ENCODE data around the gene NCKAP1.
"Not testable (repeated sequence)": the region's sequence is repeated elsewhere in the genome, so short reads cannot be mapped to it uniquely, and the experiment has no call there.

Gene NCKAP1

DNA sequence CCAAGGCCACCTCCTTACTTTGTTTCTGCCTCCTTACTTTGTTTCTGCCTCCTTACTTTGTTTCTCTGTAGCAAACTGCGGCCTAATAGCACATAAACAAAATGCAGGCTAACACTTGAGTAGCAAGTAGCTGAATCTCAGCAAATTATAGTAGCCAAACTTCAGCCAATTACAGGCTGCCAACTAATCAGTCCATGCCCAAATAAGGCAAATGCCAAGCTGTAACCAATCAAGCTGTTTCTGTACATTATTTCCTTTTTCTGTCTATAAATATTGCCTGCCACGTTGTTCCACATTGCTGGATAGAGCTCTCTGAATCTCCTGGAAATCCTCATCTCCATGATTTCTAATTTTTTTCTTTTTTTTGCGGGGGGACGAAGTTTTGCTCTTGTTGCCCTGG, 143.1 kb downstream of the NCKAP1 start:
- Histone ChIP-seq H3K4me3 (ENCODE audit: low read depth, low read length) (no peak overlapping the region), H3K9me3 (ENCODE audit: control insufficient read depth, insufficient read depth, low read length) (no peaks in the 10 kb centered on the region), H3K36me3 (ENCODE audit: control insufficient read depth, insufficient read depth, low read length) (no peaks in the 10 kb centered on the region), H3K4me1 (ENCODE audit: control insufficient read depth, insufficient read depth, low read length) (no peaks in the 10 kb centered on the region), H3K9ac (ENCODE audit: low read depth, low read length) (no peak overlapping the region), H3K27me3 (ENCODE audit: control insufficient read depth, insufficient read depth, low read length) (no peaks in the 10 kb centered on the region)

DNA sequence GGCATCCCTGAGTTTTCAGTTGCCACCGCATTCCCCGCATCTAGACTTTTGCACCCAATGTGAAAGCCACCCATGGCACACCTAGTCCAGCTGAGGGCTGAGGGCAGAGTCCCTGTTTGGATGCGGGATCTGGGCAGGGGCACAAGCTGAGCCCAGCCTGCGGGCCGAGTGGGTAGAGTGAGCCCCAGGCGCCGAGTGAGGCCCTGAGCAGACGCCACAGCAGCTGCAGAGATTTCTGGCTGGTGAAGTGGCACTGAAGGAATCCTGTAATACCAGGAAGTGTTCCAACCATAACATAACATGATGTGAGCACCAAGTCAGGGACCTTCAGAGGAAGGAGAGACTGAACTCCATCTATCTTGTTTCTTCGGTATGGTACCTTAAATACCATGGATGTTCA, 144.1 kb downstream of the NCKAP1 start:
- no peaks in the 10 kb centered on the region for H3K9me3 ChIP-seq (ENCODE audit: control insufficient read depth, insufficient read depth, low read length)
- H3K9ac ChIP-seq (ENCODE audit: low read depth, low read length): no peak overlapping the region

DNA sequence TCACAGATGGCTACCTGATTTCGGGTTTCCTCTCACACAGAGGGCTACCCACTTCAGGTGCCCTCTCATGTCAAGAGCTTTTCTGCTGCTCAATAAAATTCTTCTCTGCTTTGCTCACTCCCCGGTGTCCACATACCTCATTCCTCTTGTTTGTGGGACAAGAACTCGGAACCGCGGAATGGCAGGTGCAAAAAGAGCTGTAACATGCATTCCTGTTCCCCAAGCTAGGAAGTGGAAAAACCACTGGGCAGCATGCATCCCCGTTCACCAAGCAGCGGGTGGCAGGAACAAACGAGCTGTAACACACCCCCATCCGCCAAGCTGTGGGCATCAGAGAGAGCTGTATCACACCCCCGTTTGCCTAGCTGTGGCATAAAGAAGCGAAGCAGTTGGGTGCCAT, 144.6 kb downstream of the NCKAP1 start:
- H3K9me3 ChIP-seq (ENCODE audit: control insufficient read depth, insufficient read depth, low read length): no peaks in the 10 kb centered on the region
- H3K4me3 ChIP-seq (ENCODE audit: low read depth, low read length): no peak overlapping the region
- H3K4me1 ChIP-seq (ENCODE audit: control insufficient read depth, insufficient read depth, low read length): no peaks in the 10 kb centered on the region
- H3K27me3 ChIP-seq (ENCODE audit: control insufficient read depth, insufficient read depth, low read length): no peaks in the 10 kb centered on the region
- H3K9ac ChIP-seq (ENCODE audit: low read depth, low read length): no peak overlapping the region
- H3K36me3 ChIP-seq (ENCODE audit: control insufficient read depth, insufficient read depth, low read length): no peaks in the 10 kb centered on the region

More for the DNA sequence above, 144.1 kb downstream of the NCKAP1 start:
- H3K27me3 ChIP-seq (ENCODE audit: control insufficient read depth, insufficient read depth, low read length): no peaks in the 10 kb centered on the region
- H3K4me1 ChIP-seq (ENCODE audit: control insufficient read depth, insufficient read depth, low read length): no peaks in the 10 kb centered on the region
- H3K4me3 ChIP-seq (ENCODE audit: low read depth, low read length): no peak overlapping the region
- no peaks in the 10 kb centered on the region for H3K36me3 ChIP-seq (ENCODE audit: control insufficient read depth, insufficient read depth, low read length)

DNA sequence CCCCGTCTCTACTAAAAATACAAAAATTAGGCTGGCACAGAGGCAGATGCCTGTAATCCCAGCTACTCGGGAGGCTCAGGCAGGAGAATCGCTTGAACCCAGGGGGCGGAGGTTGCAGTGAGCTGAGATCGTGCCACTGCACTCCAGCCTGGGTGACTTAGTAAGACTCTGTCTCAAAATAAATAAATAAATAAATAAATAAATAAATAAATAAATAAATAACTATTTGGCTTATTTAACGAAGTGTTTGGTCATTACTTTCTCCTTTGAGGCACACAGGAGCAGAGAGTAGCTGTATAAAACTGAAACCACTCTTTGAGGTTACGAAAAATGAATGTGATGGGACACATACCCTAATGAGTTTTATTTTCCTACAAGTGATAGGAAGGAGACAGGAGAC, 145.2 kb downstream of the NCKAP1 start:
- not testable (repeated sequence) for H3K9me3 ChIP-seq (ENCODE audit: control insufficient read depth, insufficient read depth, low read length); H3K27me3 ChIP-seq (ENCODE audit: control insufficient read depth, insufficient read depth, low read length); H3K9ac ChIP-seq (ENCODE audit: low read depth, low read length); H3K4me1 ChIP-seq (ENCODE audit: control insufficient read depth, insufficient read depth, low read length); H3K4me3 ChIP-seq (ENCODE audit: low read depth, low read length); H3K36me3 ChIP-seq (ENCODE audit: control insufficient read depth, insufficient read depth, low read length)

DNA sequence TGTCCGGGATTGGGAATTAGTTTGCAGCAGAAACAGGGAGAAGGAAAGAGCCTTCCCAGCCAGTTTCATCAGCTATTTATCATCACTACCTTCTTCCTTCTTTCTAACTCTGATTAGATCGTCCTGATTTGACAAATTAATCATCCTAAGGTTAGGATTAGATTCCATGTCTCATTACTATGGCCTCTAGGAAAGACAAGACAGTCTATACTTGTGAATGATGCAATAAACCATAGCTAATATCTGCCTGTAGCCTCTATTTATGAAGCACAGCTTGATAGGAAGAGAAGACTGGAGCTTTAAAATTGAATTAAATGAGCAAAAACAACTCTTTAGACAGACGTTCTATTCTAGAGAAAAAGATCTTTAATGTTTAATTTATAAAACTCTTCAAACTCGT, 146.6 kb downstream of the NCKAP1 start:
- no peak overlapping the region for H3K9ac ChIP-seq (ENCODE audit: low read depth, low read length)
- H3K36me3 ChIP-seq (ENCODE audit: control insufficient read depth, insufficient read depth, low read length): no peaks in the 10 kb centered on the region
- no peaks in the 10 kb centered on the region for H3K4me1 ChIP-seq (ENCODE audit: control insufficient read depth, insufficient read depth, low read length)
- no peak overlapping the region for H3K4me3 ChIP-seq (ENCODE audit: low read depth, low read length)
- H3K27me3 ChIP-seq (ENCODE audit: control insufficient read depth, insufficient read depth, low read length): no peaks in the 10 kb centered on the region
- no peaks in the 10 kb centered on the region for H3K9me3 ChIP-seq (ENCODE audit: control insufficient read depth, insufficient read depth, low read length)

DNA sequence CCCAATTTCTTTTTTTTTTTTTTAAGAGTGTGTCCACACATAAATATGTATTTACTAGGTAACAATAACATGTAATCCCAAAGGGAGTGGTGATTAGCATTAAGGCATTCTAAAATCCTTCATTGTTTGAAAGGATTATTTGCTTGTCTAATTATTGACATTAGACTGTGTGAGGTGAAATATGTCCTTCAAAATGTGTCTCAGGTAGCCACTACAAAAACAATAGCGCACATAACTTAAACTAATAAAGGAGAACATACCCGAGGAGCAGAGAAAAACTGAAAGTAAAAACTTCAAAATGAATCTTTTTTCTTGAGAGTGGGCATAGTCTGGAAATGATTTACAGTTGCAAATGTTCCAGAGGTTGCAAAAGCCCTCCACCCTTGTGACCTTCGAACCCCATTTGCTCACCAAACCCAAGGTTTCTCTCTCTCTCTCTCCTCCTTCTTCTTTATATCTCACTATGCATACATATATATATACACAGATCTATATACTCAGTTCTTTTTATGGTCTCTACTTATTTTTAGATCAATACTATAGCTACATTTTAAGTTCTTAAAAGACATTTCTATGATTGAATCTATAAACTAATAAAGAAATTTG, 147.4 kb downstream of the NCKAP1 start:
- Histone ChIP-seq H3K9me3 (ENCODE audit: control insufficient read depth, insufficient read depth, low read length) (no peaks in the 10 kb centered on the region), H3K4me3 (ENCODE audit: low read depth, low read length) (no peak overlapping the region), H3K9ac (ENCODE audit: low read depth, low read length) (no peak overlapping the region), H3K36me3 (ENCODE audit: control insufficient read depth, insufficient read depth, low read length) (no peaks in the 10 kb centered on the region), H3K4me1 (ENCODE audit: control insufficient read depth, insufficient read depth, low read length) (no peaks in the 10 kb centered on the region), H3K27me3 (ENCODE audit: control insufficient read depth, insufficient read depth, low read length) (no peaks in the 10 kb centered on the region)

DNA sequence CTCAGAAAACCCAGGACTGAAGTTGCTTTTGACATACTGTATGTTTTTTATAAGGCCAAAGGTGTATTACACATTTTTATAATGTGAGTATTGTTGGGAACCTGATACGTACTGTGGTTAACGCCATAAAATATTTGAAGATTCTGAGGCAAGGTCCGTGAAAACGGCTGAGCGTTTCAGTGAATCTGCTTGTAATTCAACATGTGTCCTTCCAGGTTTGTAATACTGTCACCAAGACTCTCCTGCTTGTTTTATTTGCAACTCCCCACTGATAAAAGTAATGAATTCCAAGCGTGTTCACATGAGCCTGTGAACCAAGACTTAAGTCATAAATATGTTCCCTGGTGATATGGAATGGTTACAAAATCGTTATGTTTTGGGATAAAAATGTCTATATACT, 148.0 kb downstream of the NCKAP1 start:
- Histone ChIP-seq H3K4me3 (ENCODE audit: low read depth, low read length) (no peak overlapping the region), H3K36me3 (ENCODE audit: control insufficient read depth, insufficient read depth, low read length) (no peaks in the 10 kb centered on the region), H3K27me3 (ENCODE audit: control insufficient read depth, insufficient read depth, low read length) (no peaks in the 10 kb centered on the region), H3K9me3 (ENCODE audit: control insufficient read depth, insufficient read depth, low read length) (no peaks in the 10 kb centered on the region), H3K9ac (ENCODE audit: low read depth, low read length) (no peak overlapping the region), H3K4me1 (ENCODE audit: control insufficient read depth, insufficient read depth, low read length) (no peaks in the 10 kb centered on the region)

DNA sequence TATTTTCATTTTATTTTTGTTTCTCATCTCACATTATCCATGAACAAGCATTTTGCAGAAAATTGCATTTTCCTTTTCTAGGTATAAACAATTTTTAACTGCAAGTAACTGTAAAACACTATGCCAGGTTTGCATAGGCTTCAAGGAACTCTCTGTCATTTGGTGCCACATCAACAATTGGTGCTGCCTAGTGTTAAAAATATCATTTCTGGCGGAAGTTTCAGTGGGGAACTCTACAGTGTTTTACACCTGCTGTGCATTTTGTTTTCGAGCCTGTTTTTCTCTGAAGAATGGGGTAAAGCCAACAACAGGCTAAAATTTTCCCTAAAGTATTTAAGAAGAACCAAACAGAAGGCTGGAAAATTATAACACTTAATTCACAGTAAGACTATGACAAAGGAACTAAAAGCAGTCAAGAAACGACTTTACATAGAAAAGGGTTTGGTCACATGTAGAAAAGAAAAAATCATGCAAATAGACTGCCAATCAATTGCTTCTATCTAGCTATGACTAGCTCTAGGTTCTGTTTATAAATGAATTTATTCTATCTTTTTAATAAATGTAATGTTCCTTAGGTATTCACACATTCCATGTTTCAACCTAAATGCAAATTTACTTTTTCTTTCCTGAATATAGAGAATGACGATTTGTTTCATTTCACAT, 150.4 kb downstream of the NCKAP1 start:
- no peaks in the 10 kb centered on the region for H3K27me3 ChIP-seq (ENCODE audit: control insufficient read depth, insufficient read depth, low read length)
- no peaks in the 10 kb centered on the region for H3K4me1 ChIP-seq (ENCODE audit: control insufficient read depth, insufficient read depth, low read length)
- H3K36me3 ChIP-seq (ENCODE audit: control insufficient read depth, insufficient read depth, low read length): no peaks in the 10 kb centered on the region
- H3K4me3 ChIP-seq (ENCODE audit: low read depth, low read length): no peak overlapping the region
- H3K9me3 ChIP-seq (ENCODE audit: control insufficient read depth, insufficient read depth, low read length): no peaks in the 10 kb centered on the region
- H3K9ac ChIP-seq (ENCODE audit: low read depth, low read length): no peak overlapping the region

DNA sequence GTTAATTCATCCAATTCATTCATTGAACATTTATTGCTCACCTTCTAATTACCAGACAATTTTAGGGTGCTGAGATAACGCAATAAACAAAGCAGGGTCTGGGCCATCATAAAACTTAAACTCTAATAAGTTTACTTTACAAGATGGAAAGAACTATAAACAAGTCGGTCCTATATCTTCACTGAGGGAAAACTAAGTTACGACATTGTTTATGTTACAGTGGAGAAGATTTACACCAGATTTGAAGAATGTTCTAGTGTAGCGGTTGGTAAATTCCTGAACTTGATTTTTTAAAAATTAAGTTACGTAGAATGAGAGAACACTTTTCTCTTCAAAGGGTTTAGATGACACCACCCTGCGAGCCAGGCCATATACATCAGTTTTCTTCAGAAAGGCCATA, 151.2 kb downstream of the NCKAP1 start:
- no peak overlapping the region for H3K4me3 ChIP-seq (ENCODE audit: low read depth, low read length)
- no peaks in the 10 kb centered on the region for H3K4me1 ChIP-seq (ENCODE audit: control insufficient read depth, insufficient read depth, low read length)

DNA sequence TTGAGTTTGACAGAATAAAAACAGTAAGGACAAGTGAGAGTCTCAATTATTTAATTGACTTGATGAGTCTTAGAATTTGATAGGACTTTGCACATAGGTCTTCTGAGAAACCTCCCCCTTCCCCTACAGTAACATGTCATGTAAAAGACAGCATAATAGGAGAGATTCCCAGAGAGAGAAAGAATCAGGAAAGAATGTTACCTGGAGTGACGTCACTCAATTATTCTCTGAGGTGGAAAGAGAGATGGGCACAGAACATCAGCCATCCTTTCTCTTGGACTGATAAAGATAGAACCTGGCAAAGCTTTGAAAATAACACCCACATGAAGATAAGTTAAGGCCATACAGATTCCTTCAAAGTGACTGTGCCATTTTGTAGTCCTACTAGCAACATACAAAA, 152.5 kb downstream of the NCKAP1 start:
- Histone ChIP-seq H3K4me3 (ENCODE audit: low read depth, low read length) (no peak overlapping the region), H3K9ac (ENCODE audit: low read depth, low read length) (no peak overlapping the region), H3K36me3 (ENCODE audit: control insufficient read depth, insufficient read depth, low read length) (no peaks in the 10 kb centered on the region), H3K4me1 (ENCODE audit: control insufficient read depth, insufficient read depth, low read length) (no peaks in the 10 kb centered on the region), H3K9me3 (ENCODE audit: control insufficient read depth, insufficient read depth, low read length) (no peaks in the 10 kb centered on the region), H3K27me3 (ENCODE audit: control insufficient read depth, insufficient read depth, low read length) (no peaks in the 10 kb centered on the region)

More for the DNA sequence above, 151.2 kb downstream of the NCKAP1 start:
- no peaks in the 10 kb centered on the region for H3K27me3 ChIP-seq (ENCODE audit: control insufficient read depth, insufficient read depth, low read length)
- H3K9ac ChIP-seq (ENCODE audit: low read depth, low read length): no peak overlapping the region
- no peaks in the 10 kb centered on the region for H3K36me3 ChIP-seq (ENCODE audit: control insufficient read depth, insufficient read depth, low read length)
- H3K9me3 ChIP-seq (ENCODE audit: control insufficient read depth, insufficient read depth, low read length): no peaks in the 10 kb centered on the region

DNA sequence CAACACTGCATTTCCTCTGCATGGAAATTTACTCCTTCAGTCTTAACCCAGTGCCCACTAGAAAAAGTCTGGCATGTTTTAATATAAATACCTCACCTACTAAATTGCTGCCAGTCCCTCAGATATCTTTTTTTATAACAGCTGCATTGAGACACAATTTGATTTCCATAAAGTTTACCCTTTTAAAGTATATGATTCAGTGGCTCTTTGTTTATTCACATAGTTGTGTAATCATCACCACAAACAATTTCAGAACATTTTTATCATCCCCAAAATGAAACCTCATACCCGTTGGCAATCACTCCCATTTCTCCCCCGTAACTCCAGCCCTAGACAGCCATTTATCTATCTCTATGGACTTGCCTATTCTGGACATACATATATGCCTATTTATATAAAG, 154.8 kb downstream of the NCKAP1 start:
- Histone ChIP-seq H3K9me3 (ENCODE audit: control insufficient read depth, insufficient read depth, low read length) (no peaks in the 10 kb centered on the region), H3K9ac (ENCODE audit: low read depth, low read length) (no peak overlapping the region), H3K4me3 (ENCODE audit: low read depth, low read length) (no peak overlapping the region), H3K36me3 (ENCODE audit: control insufficient read depth, insufficient read depth, low read length) (no peaks in the 10 kb centered on the region), H3K4me1 (ENCODE audit: control insufficient read depth, insufficient read depth, low read length) (no peaks in the 10 kb centered on the region), H3K27me3 (ENCODE audit: control insufficient read depth, insufficient read depth, low read length) (no peaks in the 10 kb centered on the region)

DNA sequence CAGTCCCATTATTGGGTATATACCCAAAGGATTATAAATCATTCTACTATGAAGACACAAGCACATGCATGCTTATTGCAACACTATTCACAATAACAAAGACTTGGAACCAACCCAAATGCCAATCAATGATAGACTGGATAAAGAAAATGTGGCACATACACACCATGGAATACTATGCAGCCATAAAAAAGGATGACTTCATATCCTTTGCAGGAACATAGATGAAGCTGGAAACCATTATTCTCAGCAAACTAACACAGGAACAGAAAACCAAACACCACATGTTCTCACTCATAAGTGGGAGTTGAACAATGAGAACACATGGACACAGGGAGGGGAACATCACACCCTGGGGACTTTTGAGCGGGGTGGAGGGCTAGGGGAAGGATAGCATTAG, 158.2 kb downstream of the NCKAP1 start:
- H3K9me3 ChIP-seq (ENCODE audit: control insufficient read depth, insufficient read depth, low read length); H3K4me3 ChIP-seq (ENCODE audit: low read depth, low read length); H3K4me1 ChIP-seq (ENCODE audit: control insufficient read depth, insufficient read depth, low read length); H3K27me3 ChIP-seq (ENCODE audit: control insufficient read depth, insufficient read depth, low read length); H3K36me3 ChIP-seq (ENCODE audit: control insufficient read depth, insufficient read depth, low read length); H3K9ac ChIP-seq (ENCODE audit: low read depth, low read length): not testable (repeated sequence)

Data from iPS-15b (cell line).